HEK293 (cell line): ENCODE data around the gene ACKR4.

Experiments used
- ATF2 ChIP-seq: fragments of 450-650 bp; formaldehyde crosslinking; IDR thresholded peaks from 2 replicates; pipeline ENCODE4 v1.5.1; 2016; ENCODE audit warnings: missing biosample characterization, missing genetic modification characterization, low read depth
- CTCF ChIP-seq: fragments of 450-650 bp; formaldehyde crosslinking; IDR thresholded peaks from 2 replicates; pipeline ENCODE4 v1.5.1; 2016; ENCODE audit warnings: missing biosample characterization, missing genetic modification characterization
- ZFP69B ChIP-seq: fragments of 450-650 bp; formaldehyde crosslinking; IDR thresholded peaks from 2 replicates; pipeline ENCODE4 v1.5.1; 2016; ENCODE audit warnings: missing biosample characterization, missing genetic modification characterization
- ZNF280D ChIP-seq: fragments of 450-650 bp; formaldehyde crosslinking; IDR thresholded peaks from 2 replicates; pipeline ENCODE4 v1.5.1; 2016; ENCODE audit warnings: missing biosample characterization, missing genetic modification characterization
- ZNF664 ChIP-seq: fragments of 450-650 bp; formaldehyde crosslinking; IDR thresholded peaks from 2 replicates; pipeline ENCODE4 v1.5.1; 2016; ENCODE audit warnings: missing biosample characterization, missing genetic modification characterization
- ZSCAN4 ChIP-seq: fragments of 450-650 bp; formaldehyde crosslinking; IDR thresholded peaks from 2 replicates; pipeline ENCODE4 v1.5.1; 2017; ENCODE audit warnings: missing biosample characterization, missing genetic modification characterization

- TF ChIP-seq CTCF (tag by site-specific recombination) (no peak), ZNF664 (tag by site-specific recombination) (no peak), ATF2 (tag by site-specific recombination) (no peak), ZSCAN4 (tag by site-specific recombination) (no peak), ZFP69B (tag by site-specific recombination) (no peak), ZNF280D (tag by site-specific recombination) (no peak)
Observed at GRCh38 chr3:132622148-132622547, 25.1 kb downstream of the ACKR4 start.
